NOMO-1 treated with dmso at 0.1 percent for 144 hours (cell line): Measurements from ENCODE around the gene CAMK2D.

Experiments
- DNase-seq: peaks from one replicate; lab custom pipeline; 2025; ENCODE audit not compliant: unreplicated experiment; lab: John Stamatoyannopoulos, UW

The CAMK2D gene

GRCh38 chr4:113450295-113451080, 311.1 kb downstream of the CAMK2D start:
- DNase-seq = no peak

GRCh38 chr4:113449410-113449974, 312.0 kb downstream of the CAMK2D start:
- DNase-seq = no peak

- no peak for DNase-seq
These were observed 313.8 kb downstream of the CAMK2D start for GRCh38 chr4:113447769-113448168.

- DNase-seq = no peak
These were observed 314.5 kb downstream of the CAMK2D start for GRCh38 chr4:113447061-113447460.

GRCh38 chr4:113446019-113446418, 315.5 kb downstream of the CAMK2D start:
- no peak for DNase-seq

GRCh38 chr4:113445286-113445685, 316.3 kb downstream of the CAMK2D start:
- no peak for DNase-seq

- DNase-seq = no peak
These were observed 317.2 kb downstream of the CAMK2D start for GRCh38 chr4:113444386-113444785.

- DNase-seq = no peak
These were observed 318.7 kb downstream of the CAMK2D start for GRCh38 chr4:113442826-113443225.

GRCh38 chr4:113440371-113440770, 321.2 kb downstream of the CAMK2D start:
- no peak for DNase-seq

GRCh38 chr4:113438596-113438995, 322.9 kb downstream of the CAMK2D start:
- no peak for DNase-seq

- no peak for DNase-seq
These were observed 324.4 kb downstream of the CAMK2D start for GRCh38 chr4:113437129-113437528.

- no peak for DNase-seq
These were observed 325.2 kb downstream of the CAMK2D start for GRCh38 chr4:113436360-113436759.

- no peak for DNase-seq
These were observed 325.6 kb downstream of the CAMK2D start for GRCh38 chr4:113435893-113436292.

- DNase-seq = no peak
These were observed 327.3 kb downstream of the CAMK2D start for GRCh38 chr4:113434247-113434587.

GRCh38 chr4:113433536-113434246, 327.8 kb downstream of the CAMK2D start:
- no peak for DNase-seq

- no peak for DNase-seq
These were observed 328.4 kb downstream of the CAMK2D start for GRCh38 chr4:113433116-113433515.

- DNase-seq = no peak
These were observed 337.9 kb downstream of the CAMK2D start for GRCh38 chr4:113423631-113424030.

GRCh38 chr4:113420938-113421337, 340.6 kb downstream of the CAMK2D start:
- no peak for DNase-seq

- DNase-seq = no peak
These were observed 341.9 kb downstream of the CAMK2D start for GRCh38 chr4:113419631-113420030.

GRCh38 chr4:113411496-113411938, 350.0 kb downstream of the CAMK2D start:
- DNase-seq = no peak

GRCh38 chr4:113410686-113411085, 350.9 kb downstream of the CAMK2D start:
- DNase-seq = no peak

GRCh38 chr4:113409181-113409580, 352.4 kb downstream of the CAMK2D start:
- DNase-seq = no peak
